GM23338 (cell line): ENCODE results near the gene FPGS. TPM values are rescaled to one million over a fixed set of nuclear protein-coding genes. Genes with fewer than 3 reads are reported as not detected.
A peak's percentile ranks its signal among the peaks of the same experiment; 100 is the strongest.

Source experiments
- ATAC-seq: fragments of 200-7000 bp; cut with Tn5 transposase; 3 replicates; pipeline ENCODE4 v1.9.1; 2020
- DNase-seq: peaks from one replicate; pipeline ENCODE4 v3.0.0-alpha.2; 2015; ENCODE audit warnings: low spot score
- H2AFZ ChIP-seq: fragments of 200-600 bp; sonication (generic); 2 replicates; pipeline ENCODE4 v1.8.0; 2016; ENCODE audit warnings: antibody characterized with exemption, mild to moderate bottlenecking, moderate library complexity
- H3F3A ChIP-seq: fragments of 200-600 bp; sonication (generic); replicated peaks from 2 replicates; pipeline ENCODE4 v1.8.0; 2017; ENCODE audit warnings: antibody characterized with exemption, mixed run types, low read depth
- H3K27ac ChIP-seq: fragments of 200-600 bp; sonication (generic); 2 replicates; pipeline ENCODE4 v1.6.1; 2016; ENCODE audit warnings: low read depth
- H3K27me3 ChIP-seq: fragments of 200-600 bp; sonication (generic); 2 replicates; pipeline ENCODE4 v1.8.0; 2016; ENCODE audit warnings: mild to moderate bottlenecking, mixed run types, moderate library complexity; ENCODE audit not compliant: insufficient read depth
- H3K36me3 ChIP-seq: fragments of 200-600 bp; sonication (generic); 2 replicates; pipeline ENCODE4 v1.8.0; 2016; ENCODE audit warnings: mild to moderate bottlenecking; ENCODE audit not compliant: insufficient read depth
- H3K4me1 ChIP-seq: fragments of 200-600 bp; sonication (generic); 2 replicates; pipeline ENCODE4 v1.8.0; 2016; ENCODE audit warnings: mild to moderate bottlenecking, moderate library complexity; ENCODE audit not compliant: insufficient read depth
- H3K4me2 ChIP-seq: fragments of 200-600 bp; sonication (generic); 2 replicates; pipeline ENCODE4 v1.7.1; 2017; ENCODE audit warnings: mixed run types
- H3K4me3 ChIP-seq: fragments of 200-600 bp; sonication (generic); 2 replicates; pipeline ENCODE4 v1.6.1; 2016; ENCODE audit warnings: mixed run types
- H3K79me2 ChIP-seq: fragments of 200-600 bp; sonication (generic); replicated peaks from 2 replicates; pipeline ENCODE4 v1.8.0; 2017; ENCODE audit warnings: mild to moderate bottlenecking; ENCODE audit not compliant: insufficient read depth
- H3K9me2 ChIP-seq: fragments of 200-600 bp; sonication (generic); 2 replicates; pipeline ENCODE4 v1.8.0; 2017; ENCODE audit not compliant: insufficient read depth
- H4K20me1 ChIP-seq: fragments of 200-600 bp; sonication (generic); replicated peaks from 2 replicates; pipeline ENCODE4 v1.8.0; 2017; ENCODE audit warnings: mild to moderate bottlenecking; ENCODE audit not compliant: insufficient read depth
- H3K27ac Mint-ChIP-seq: 2 replicates; pipeline ENCODE4 v1.8.0; 2020; ENCODE audit warnings: inconsistent platforms, mild to moderate bottlenecking, moderate library complexity, mixed read lengths
- H3K27me3 Mint-ChIP-seq: 3 replicates; pipeline ENCODE4 v1.8.0; 2022; ENCODE audit warnings: low read depth, mild to moderate bottlenecking, moderate library complexity, mixed read lengths, inconsistent platforms; ENCODE audit not compliant: insufficient read depth, poor library complexity
- H3K36me3 Mint-ChIP-seq: 3 replicates; pipeline ENCODE4 v1.8.0; 2021; ENCODE audit warnings: low read depth, mild to moderate bottlenecking, inconsistent platforms, moderate library complexity, mixed read lengths
- H3K4me1 Mint-ChIP-seq: 3 replicates; pipeline ENCODE4 v1.8.0; 2020; ENCODE audit warnings: mild to moderate bottlenecking, inconsistent platforms, mixed read lengths
- H3K4me3 Mint-ChIP-seq: 3 replicates; pipeline ENCODE4 v1.8.0; 2021; ENCODE audit warnings: moderate library complexity, mild to moderate bottlenecking, inconsistent platforms, mixed read lengths
- H3K9me3 Mint-ChIP-seq: 3 replicates; pipeline ENCODE4 v1.8.0; 2020; ENCODE audit warnings: moderate library complexity, mild to moderate bottlenecking, inconsistent platforms, mixed read lengths
- CREB1 ChIP-seq: fragments of 250-450 bp; sonication (Bioruptor Pico); IDR thresholded peaks from 2 replicates; pipeline ENCODE4 v1.5.0; 2020; ENCODE audit warnings: low read depth, mild to moderate bottlenecking, moderate library complexity
- CTCF ChIP-seq, 2 experiments: fragments of 200-600 bp in 1 of 2; sonication (generic) in 1 of 2; conservative IDR thresholded peaks; 2 replicates each; pipeline versions ENCODE4 v1.5.1 to v1.6.1; 2016 to 2017; ENCODE audit warnings: antibody characterized with exemption in 2 of 2, low read depth in 2 of 2, mild to moderate bottlenecking in 2 of 2, moderate library complexity in 1 of 2
- ETS1 ChIP-seq: IDR thresholded peaks from 2 replicates; pipeline ENCODE4 v1.6.1; 2016; ENCODE audit warnings: antibody characterized with exemption
- EZH2 ChIP-seq: fragments of 200-600 bp; sonication (generic); IDR thresholded peaks from one replicate; pipeline ENCODE4 v1.8.0; 2017; ENCODE audit warnings: antibody characterized with exemption, mild to moderate bottlenecking, low read depth; ENCODE audit not compliant: unreplicated experiment
- EZH2phosphoT487 ChIP-seq: fragments of 200-600 bp; sonication (generic); IDR thresholded peaks from one replicate; pipeline ENCODE4 v1.8.1; 2018; ENCODE audit warnings: antibody characterized with exemption; ENCODE audit not compliant: unreplicated experiment
- JUNB ChIP-seq: IDR thresholded peaks from one replicate; pipeline ENCODE4 v1.6.1; 2016; ENCODE audit warnings: antibody characterized with exemption; ENCODE audit not compliant: unreplicated experiment
- NANOG ChIP-seq: IDR thresholded peaks from 2 replicates; pipeline ENCODE4 v1.6.1; 2016; ENCODE audit warnings: antibody characterized with exemption, borderline replicate concordance
- POLR2AphosphoS5 ChIP-seq: IDR thresholded peaks from 2 replicates; pipeline ENCODE4 v1.6.1; 2016; ENCODE audit warnings: antibody characterized with exemption, low read depth
- REST ChIP-seq: IDR thresholded peaks from one replicate; pipeline ENCODE4 v1.6.1; 2018; ENCODE audit warnings: antibody characterized with exemption; ENCODE audit not compliant: unreplicated experiment
- STAT1 ChIP-seq: IDR thresholded peaks from one replicate; pipeline ENCODE4 v1.6.1; 2016; ENCODE audit warnings: antibody characterized with exemption; ENCODE audit not compliant: unreplicated experiment
- ZNF114 ChIP-seq: fragments of 250-450 bp; sonication (Bioruptor Pico); IDR thresholded peaks from 2 replicates; pipeline ENCODE4 v1.5.0; 2020; ENCODE audit warnings: mild to moderate bottlenecking, moderate library complexity
- ZNF331 ChIP-seq: fragments of 250-450 bp; sonication (Bioruptor Pico); IDR thresholded peaks from 2 replicates; pipeline ENCODE4 v1.5.0; 2020; ENCODE audit warnings: low read depth, mild to moderate bottlenecking, moderate library complexity
- ZNF462 ChIP-seq: fragments of 250-450 bp; sonication (Bioruptor Pico); IDR thresholded peaks from 2 replicates; pipeline ENCODE4 v1.5.0; 2020; ENCODE audit warnings: mild to moderate bottlenecking, moderate library complexity
- polyA plus RNA-seq: library from polyadenylated mRNA; unstranded; fragments of >200 nt; fragmentation: Nextera tagmentation; extraction: Ambion mirVana; gene quantifications from 2 replicates; pipeline ENCODE4 v1.2.1, GENCODE V29; 2016
- total RNA-seq: library from RNA; depleted of rRNA; stranded (reverse); fragments of >200 nt; shearing (Covaris generic); gene quantifications from 2 replicates; pipeline ENCODE4 v1.2.3, GENCODE V29; 2014

The FPGS gene
- total and polyA plus RNA-seq, 2 experiments from 2014 or later, result 40.7 to 87.2 TPM

GRCh38 chr9:127753622-127754021 lies 49.1 kb upstream of the FPGS start:
- H4K20me1 ChIP-seq, result peaks cover 21% of the 10 kb centered on the region

More at GRCh38 chr9:127753622-127754021, 49.1 kb upstream of the FPGS start:
- H3K36me3 Mint-ChIP-seq, result no peaks in the 10 kb centered on the region; the same call in 2 of the 3 replicates
- no peak overlapping the region for H3K27ac Mint-ChIP-seq
- ATAC-seq, result no peak
- peaks cover 5% of the 10 kb centered on the region; the same call in 1 of the 2 replicates for H3K4me1 ChIP-seq
- no peak overlapping the region for H3K27ac ChIP-seq
- peak overlapping the region; percentile 96 for H3K4me3 ChIP-seq
- peaks cover 14% of the 10 kb centered on the region for H3K27me3 ChIP-seq
- no peaks in the 10 kb centered on the region; the same call in 2 of the 3 replicates for H3K4me1 Mint-ChIP-seq
- no peaks in the 10 kb centered on the region for H3K9me3 Mint-ChIP-seq
- H3K36me3 ChIP-seq, result no peaks in the 10 kb centered on the region
- peak overlapping the region; percentile 99 for H3K4me2 ChIP-seq
- TF ChIP-seq ZNF114 (CRISPR knock-in tag) (no peak), NANOG (no peak), POLR2AphosphoS5 (no peak), STAT1 (no peak), CREB1 (CRISPR knock-in tag) (no peak), EZH2 (no peak), REST (no peak), EZH2phosphoT487 (no peak), CTCF (conservative IDR thresholded peaks at IDR 0.05; ENCODE audit: low read depth in 2 of 2) (no peak), ETS1 (no peak), ZNF331 (CRISPR knock-in tag) (no peak), ZNF462 (no peak), JUNB (no peak)
- H3F3A ChIP-seq, result no peaks in the 10 kb centered on the region
- H3K4me3 Mint-ChIP-seq, result no peak overlapping the region; the same call in 2 of the 3 replicates
- H3K9me2 ChIP-seq, result no peaks in the 10 kb centered on the region
- no peaks in the 10 kb centered on the region for H3K79me2 ChIP-seq
- no peak for DNase-seq
- no peak overlapping the region for H2AFZ ChIP-seq
- H3K27me3 Mint-ChIP-seq, result peaks cover 14% of the 10 kb centered on the region
